Naive B cell (primary cell): ENCODE measurements around the gene ZNF462. TPM values are rescaled to one million over a fixed set of nuclear protein-coding genes. Genes with fewer than 3 reads are reported as not detected.

Source experiments
- ATAC-seq, 2 donors: fragments of 150-1000 bp; cut with Tn5 transposase; 2 replicates each; pipeline ENCODE4 v1.10.0; 2021; ENCODE audit warnings: low read depth in 2 of 2, mild to moderate bottlenecking in 2 of 2, moderate library complexity in 2 of 2
- DNase-seq: peaks from one replicate; pipeline ENCODE4 v3.0.0; 2022
- H3K27ac Mint-ChIP-seq, 6 donors: one replicate each; pipeline ENCODE4 v1.8.0; 2020 to 2022; ENCODE audit warnings: mild to moderate bottlenecking in 6 of 6, mixed read lengths in 6 of 6, moderate library complexity in 5 of 6, inconsistent platforms in 2 of 6
- H3K27me3 Mint-ChIP-seq, 3 donors: one replicate each; pipeline ENCODE4 v1.8.0; 2021 to 2022; ENCODE audit warnings: mixed read lengths in 3 of 3, mild to moderate bottlenecking in 1 of 3
- H3K36me3 Mint-ChIP-seq, 2 donors: one replicate each; pipeline ENCODE4 v1.8.0; 2020 to 2022; ENCODE audit warnings: mixed read lengths in 2 of 2, inconsistent platforms in 1 of 2, mild to moderate bottlenecking in 1 of 2
- H3K4me1 Mint-ChIP-seq, 3 donors: one replicate each; pipeline ENCODE4 v1.8.0; 2020 to 2022; ENCODE audit warnings: mixed read lengths in 3 of 3, inconsistent platforms in 1 of 3, mild to moderate bottlenecking in 1 of 3, moderate library complexity in 1 of 3
- H3K4me3 Mint-ChIP-seq, 8 donors: one replicate each; pipeline ENCODE4 v1.8.0; 2020 to 2022; ENCODE audit warnings: mild to moderate bottlenecking in 8 of 8, mixed read lengths in 8 of 8, moderate library complexity in 8 of 8, inconsistent platforms in 2 of 8
- H3K9me3 Mint-ChIP-seq, 7 donors: one replicate each; pipeline ENCODE4 v1.8.0; 2020 to 2022; ENCODE audit warnings: mixed read lengths in 7 of 7, mild to moderate bottlenecking in 5 of 7, inconsistent platforms in 2 of 7, moderate library complexity in 1 of 7
- polyA plus RNA-seq, 6 donors: library from polyadenylated mRNA; unstranded; fragments of 300-500 nt; fragmentation: Illumina TruSeq; gene quantifications; one replicate each; pipeline ENCODE4 v1.2.3, GENCODE V29; 2021; ENCODE audit warnings: low read depth in 6 of 6

Gene ZNF462
- polyA plus RNA-seq, 6 donors from 2014 or later: not detected

DNA sequence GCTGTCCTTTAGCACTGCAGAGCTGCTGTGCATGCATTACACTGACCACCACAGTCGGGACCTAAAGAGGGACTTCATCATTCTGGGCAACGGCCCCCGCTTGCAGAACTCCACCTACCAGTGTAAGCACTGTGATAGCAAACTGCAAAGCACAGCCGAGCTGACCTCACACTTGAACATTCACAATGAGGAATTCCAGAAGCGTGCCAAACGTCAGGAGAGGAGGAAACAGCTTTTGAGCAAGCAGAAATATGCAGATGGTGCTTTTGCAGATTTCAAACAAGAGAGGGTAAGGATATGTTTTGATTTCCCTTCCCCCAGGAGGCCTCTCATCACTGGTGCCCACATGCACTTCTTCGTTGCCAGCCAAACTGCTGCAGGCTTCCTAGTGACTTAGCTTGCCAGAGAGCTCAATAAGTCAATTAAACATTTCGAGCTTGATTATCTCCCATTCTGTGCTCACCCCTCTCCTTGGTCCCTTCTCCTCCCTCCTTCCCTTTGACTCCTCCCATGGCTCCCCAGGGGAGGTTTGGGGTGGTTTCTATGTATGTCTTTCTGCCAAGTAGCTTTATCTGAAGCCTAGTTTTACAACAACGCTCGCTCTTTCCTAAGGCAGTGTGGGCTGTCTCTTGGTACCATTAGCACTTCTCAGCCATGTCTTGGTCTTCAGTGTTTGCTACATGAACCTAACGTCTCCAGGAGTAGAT is 66.7 kb downstream of the ZNF462 start:
- H3K4me3 Mint-ChIP-seq: peak overlapping the region in 1 of 8 donors; percentile 17
- no peaks in the 10 kb centered on the region for H3K36me3 Mint-ChIP-seq
- H3K4me1 Mint-ChIP-seq: no peaks in the 10 kb centered on the region
- ATAC-seq (no peak), DNase-seq (no peak)
- H3K27ac Mint-ChIP-seq: no peak overlapping the region
- H3K9me3 Mint-ChIP-seq: peaks cover 0 to 9% (median 4%) of the 10 kb centered on the region in 7 donors
- H3K27me3 Mint-ChIP-seq: peaks cover 0 to 8% (median 0%) of the 10 kb centered on the region in 3 donors

DNA sequence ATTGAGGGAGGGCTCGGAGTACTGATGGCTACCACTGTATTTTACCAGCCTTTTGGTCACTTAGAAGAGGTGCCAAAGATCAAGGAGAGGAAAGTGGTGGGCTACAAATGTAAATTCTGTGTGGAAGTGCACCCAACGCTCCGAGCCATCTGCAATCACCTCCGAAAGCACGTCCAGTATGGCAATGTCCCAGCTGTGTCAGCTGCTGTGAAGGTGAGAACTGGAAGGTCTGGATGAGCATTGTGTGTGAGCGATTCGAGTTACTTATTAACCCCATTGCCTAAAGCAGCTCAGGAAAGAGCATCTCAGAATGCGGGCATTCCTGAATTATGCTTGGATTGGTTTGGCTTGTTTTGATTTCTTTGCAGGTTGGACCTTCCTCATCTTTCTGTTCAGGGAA is 67.5 kb downstream of the ZNF462 start:
- Mint-ChIP-seq H3K9me3 (peaks cover 0 to 9% (median 4%) of the 10 kb centered on the region in 7 donors), H3K4me3 (no peak overlapping the region), H3K36me3 (no peaks in the 10 kb centered on the region), H3K27ac (no peak overlapping the region), H3K4me1 (no peaks in the 10 kb centered on the region), H3K27me3 (peaks cover 0 to 8% (median 0%) of the 10 kb centered on the region in 3 donors)
- DNase-seq (no peak), ATAC-seq (no peak)

DNA sequence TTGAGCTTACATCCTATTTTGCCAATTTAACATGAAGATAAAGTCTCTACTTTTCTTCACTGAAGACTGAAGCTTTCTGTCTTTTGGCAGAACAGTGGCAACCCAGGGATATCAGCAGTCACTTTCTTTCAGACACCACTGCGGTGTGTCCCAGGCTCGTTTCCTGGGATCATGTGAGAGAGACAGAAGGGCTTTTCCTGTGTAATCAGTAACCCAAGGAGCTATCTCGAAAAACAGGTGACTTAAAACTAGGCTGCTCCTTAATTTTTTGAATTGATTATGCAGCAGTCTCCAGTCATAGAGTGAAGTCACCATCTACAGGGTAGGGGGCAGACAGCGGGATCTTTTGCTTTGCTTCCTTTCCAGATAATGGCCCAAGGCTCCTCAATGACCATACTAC is 68.5 kb downstream of the ZNF462 start:
- peaks cover 0 to 8% (median 0%) of the 10 kb centered on the region in 3 donors for H3K27me3 Mint-ChIP-seq
- no peak for ATAC-seq

DNA sequence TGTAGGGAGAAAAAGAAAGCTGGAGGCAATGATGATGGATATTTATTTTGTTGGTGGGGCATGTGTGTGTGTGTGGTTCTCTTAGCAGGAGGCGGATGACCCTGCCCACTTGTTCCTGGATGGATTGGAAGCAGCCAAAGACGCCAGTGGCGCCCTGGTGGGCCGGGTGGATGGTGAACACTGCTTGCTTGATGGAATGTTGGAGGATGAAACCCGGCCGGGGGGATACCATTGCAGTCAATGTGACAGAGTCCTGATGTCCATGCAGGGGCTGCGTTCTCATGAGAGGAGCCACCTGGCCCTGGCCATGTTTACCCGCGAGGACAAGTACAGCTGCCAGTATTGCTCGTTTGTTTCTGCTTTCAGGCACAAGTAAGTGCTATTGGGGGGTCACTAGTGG is 69.2 kb downstream of the ZNF462 start:
- no peak for DNase-seq

More for the DNA sequence above, 68.5 kb downstream of the ZNF462 start:
- no peaks in the 10 kb centered on the region for H3K4me1 Mint-ChIP-seq
- DNase-seq: no peak
- no peak overlapping the region for H3K27ac Mint-ChIP-seq
- H3K9me3 Mint-ChIP-seq: peaks cover 0 to 5% (median 2%) of the 10 kb centered on the region in 7 donors
- no peak overlapping the region for H3K4me3 Mint-ChIP-seq
- H3K36me3 Mint-ChIP-seq: no peaks in the 10 kb centered on the region

DNA sequence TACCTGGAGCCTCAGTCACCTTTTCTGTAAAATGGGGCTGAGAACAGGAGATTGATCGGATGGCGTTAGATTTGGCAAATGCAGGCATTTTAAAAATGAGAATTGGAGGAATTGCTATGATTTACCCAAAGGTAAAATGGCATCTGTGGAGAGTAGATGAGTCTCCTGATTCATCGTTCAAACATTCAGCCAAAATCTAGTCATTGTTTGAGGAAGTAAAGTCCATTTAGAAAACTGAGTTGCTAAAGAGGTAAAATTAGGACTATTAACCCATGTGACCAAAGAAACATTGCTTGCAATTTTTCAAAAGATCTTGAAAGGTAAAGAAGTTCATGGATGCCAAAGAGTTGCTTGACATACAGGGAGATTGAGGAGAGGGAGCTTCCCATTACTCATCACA is 69.7 kb downstream of the ZNF462 start:
- H3K36me3 Mint-ChIP-seq: no peaks in the 10 kb centered on the region
- H3K4me1 Mint-ChIP-seq: no peaks in the 10 kb centered on the region
- ATAC-seq: no peak
- H3K4me3 Mint-ChIP-seq: no peak overlapping the region
- H3K27ac Mint-ChIP-seq: no peak overlapping the region
- peaks cover 0 to 8% (median 0%) of the 10 kb centered on the region in 3 donors for H3K27me3 Mint-ChIP-seq
- no peak for DNase-seq
- peaks cover 0 to 5% (median 0%) of the 10 kb centered on the region in 7 donors for H3K9me3 Mint-ChIP-seq

More for the DNA sequence above, 69.2 kb downstream of the ZNF462 start:
- Mint-ChIP-seq H3K36me3 (no peaks in the 10 kb centered on the region), H3K27ac (peak overlapping the region in 1 of 6 donors; percentile 6), H3K9me3 (peaks cover 0 to 5% (median 0%) of the 10 kb centered on the region in 7 donors), H3K4me1 (no peaks in the 10 kb centered on the region), H3K4me3 (no peak overlapping the region), H3K27me3 (peaks cover 0 to 8% (median 0%) of the 10 kb centered on the region in 3 donors)
- ATAC-seq: no peak

DNA sequence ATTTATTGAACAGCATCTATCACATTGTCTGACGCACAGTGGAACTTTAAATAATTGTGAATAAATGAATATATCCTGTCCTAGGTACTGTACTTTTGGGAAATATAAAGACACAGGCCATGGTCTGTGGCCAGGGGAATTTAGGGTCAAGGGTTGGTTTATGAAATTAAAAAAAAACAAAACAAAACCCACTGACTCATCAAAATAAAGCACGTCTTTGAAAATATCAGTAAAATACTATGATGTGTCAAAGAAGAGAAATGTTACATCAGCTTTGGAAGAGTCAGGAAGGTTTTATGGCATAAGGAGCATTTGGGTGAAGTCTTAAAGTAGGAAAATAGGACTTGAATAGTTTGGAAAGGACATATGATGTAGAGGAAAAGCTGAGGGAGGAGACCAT is 70.5 kb downstream of the ZNF462 start:
- Mint-ChIP-seq H3K9me3 (peaks cover 0 to 5% (median 0%) of the 10 kb centered on the region in 7 donors), H3K4me3 (no peak overlapping the region), H3K4me1 (no peaks in the 10 kb centered on the region), H3K36me3 (no peaks in the 10 kb centered on the region), H3K27ac (no peak overlapping the region), H3K27me3 (peaks cover 0 to 8% (median 0%) of the 10 kb centered on the region in 3 donors)
- no peak for ATAC-seq
- no peak for DNase-seq

DNA sequence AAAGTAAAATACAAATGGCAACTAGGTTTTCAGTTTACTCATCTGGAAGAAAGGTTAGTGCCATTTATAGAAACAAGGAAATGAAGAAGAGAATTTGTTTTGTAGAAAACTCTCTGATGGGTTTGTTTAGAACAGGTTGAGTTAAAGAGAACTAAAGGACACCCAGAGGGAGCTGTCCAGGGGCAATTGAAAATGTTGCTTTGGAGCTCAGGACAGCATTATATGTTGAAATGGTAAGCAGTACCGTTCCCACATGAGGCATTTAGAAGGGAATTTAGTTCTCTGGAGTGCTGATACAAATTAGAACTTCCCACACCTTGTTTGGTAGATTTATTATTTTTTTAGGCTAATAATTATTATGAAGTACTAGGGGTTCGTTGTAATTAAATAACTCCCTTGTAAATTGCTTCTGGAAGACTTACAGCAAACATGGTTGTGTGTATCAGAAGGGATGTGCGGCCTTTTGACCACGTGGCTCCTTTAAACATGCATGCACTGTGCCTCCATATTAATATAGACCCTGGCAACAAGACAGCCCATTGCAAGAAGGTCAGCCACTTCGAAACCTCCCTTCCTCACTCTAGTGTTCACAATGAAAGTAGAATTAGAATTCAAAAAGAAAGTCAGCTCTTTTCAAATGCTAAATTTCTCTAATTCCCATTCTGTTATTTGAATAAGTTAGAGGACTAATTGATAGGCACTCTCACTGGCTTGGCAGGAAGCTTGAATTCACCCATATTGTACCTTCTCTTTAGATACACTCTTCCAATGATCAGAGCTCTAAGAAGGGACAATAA is 71.7 kb downstream of the ZNF462 start:
- no peak overlapping the region for H3K27ac Mint-ChIP-seq
- no peak overlapping the region for H3K4me3 Mint-ChIP-seq
- peaks cover 0 to 5% (median 0%) of the 10 kb centered on the region in 7 donors for H3K9me3 Mint-ChIP-seq
- H3K36me3 Mint-ChIP-seq: no peaks in the 10 kb centered on the region
- DNase-seq (no peak), ATAC-seq (no peak)
- peaks cover 0 to 8% (median 0%) of the 10 kb centered on the region in 3 donors for H3K27me3 Mint-ChIP-seq
- no peaks in the 10 kb centered on the region for H3K4me1 Mint-ChIP-seq

DNA sequence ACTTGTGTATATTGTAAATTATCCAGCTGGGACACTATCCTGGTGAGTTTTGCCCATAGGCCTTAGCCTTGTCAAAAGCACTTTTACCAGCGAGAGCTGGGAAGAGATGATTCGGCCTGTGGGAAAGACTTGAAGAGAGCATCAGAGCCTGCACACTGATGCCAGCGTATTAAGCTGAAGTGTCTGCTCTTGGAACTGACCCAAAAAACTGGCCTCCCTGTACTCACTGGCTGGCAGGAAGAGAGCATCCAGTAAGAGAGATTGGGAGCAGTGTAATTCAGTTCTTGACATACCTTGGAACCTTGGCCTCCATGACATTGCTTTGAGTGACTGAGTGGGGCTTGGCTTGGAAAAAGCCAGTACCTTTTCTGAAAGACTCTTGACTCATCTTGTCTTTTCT is 73.7 kb downstream of the ZNF462 start:
- no peak overlapping the region for H3K27ac Mint-ChIP-seq
- no peak overlapping the region for H3K4me3 Mint-ChIP-seq
- ATAC-seq (no peak), DNase-seq (no peak)
- no peaks in the 10 kb centered on the region for H3K36me3 Mint-ChIP-seq
- H3K4me1 Mint-ChIP-seq: no peaks in the 10 kb centered on the region
- peaks cover 0 to 7% (median 0%) of the 10 kb centered on the region in 3 donors for H3K27me3 Mint-ChIP-seq
- peaks cover 0 to 5% (median 0%) of the 10 kb centered on the region in 7 donors for H3K9me3 Mint-ChIP-seq

DNA sequence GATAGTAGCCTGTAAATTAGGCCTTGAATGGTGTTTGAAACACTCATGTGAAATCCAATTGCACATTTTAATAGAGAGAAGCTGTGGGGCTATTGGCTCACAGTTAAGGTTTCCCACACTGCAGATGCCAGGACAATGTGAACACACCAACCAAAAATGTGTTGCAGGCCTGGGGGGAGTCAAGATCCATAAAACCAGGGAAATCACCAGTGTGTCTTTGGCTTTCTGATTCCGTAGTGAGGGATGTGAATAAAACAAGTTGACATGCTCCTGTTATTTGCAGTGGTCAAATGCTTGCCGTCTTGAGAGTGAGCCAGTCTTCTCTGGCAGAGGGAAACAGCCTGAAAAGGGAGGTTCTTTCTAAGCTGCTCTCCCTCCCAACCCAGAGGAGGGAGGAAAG is 79.0 kb downstream of the ZNF462 start:
- DNase-seq (no peak), ATAC-seq (no peak)
- Mint-ChIP-seq H3K9me3 (no peaks in the 10 kb centered on the region), H3K4me1 (no peaks in the 10 kb centered on the region), H3K27me3 (no peaks in the 10 kb centered on the region), H3K4me3 (no peak overlapping the region), H3K27ac (peak overlapping the region in 1 of 6 donors; percentile 3), H3K36me3 (no peaks in the 10 kb centered on the region)

DNA sequence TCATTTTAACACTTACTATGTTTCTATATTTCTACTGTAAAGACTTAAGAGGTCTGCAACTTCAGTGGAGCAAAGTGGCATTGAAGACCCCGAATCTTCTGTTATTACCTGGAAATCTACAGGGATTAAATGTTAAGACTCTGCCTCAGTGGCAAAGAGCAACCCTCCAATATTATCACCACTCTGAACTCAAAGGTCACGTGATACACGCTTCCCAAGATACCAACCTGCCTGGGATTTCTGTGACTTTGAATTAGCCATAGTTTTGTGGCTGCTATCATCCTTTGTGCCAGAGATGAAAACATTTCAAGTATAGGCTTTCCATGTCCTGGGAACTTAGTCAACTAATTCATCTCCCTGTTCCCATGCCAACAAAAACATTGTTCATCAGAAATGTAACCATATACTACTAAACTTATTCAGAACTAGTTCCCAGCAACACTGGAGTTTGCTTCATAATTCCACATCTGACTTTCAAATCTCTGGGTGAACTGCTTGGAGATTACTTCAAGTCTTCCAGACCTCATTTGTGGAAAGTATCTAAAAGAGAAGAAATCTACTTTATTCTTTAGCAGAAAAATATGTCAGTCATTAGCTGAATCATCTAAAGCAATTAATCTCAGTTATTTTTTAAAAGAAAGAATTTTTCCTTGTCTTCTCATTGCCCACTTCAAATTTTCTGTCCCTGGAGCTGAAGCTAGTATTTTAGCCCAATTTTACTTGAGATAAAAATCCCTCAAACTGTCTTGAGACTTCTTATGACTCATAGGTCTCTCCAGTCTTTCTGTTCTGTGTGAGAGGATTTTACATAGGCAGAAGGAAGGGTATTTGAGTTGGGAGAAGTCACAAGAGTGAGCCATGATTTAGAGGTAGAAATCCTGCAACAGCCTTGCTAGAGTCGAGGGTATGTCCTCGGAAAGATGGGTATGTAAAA is 83.0 kb downstream of the ZNF462 start:
- Mint-ChIP-seq H3K36me3 (no peaks in the 10 kb centered on the region), H3K27ac (no peak overlapping the region), H3K4me3 (no peak overlapping the region), H3K9me3 (peaks cover 0 to 2% (median 0%) of the 10 kb centered on the region in 7 donors), H3K4me1 (no peaks in the 10 kb centered on the region), H3K27me3 (no peaks in the 10 kb centered on the region)
- ATAC-seq: no peak
- DNase-seq: no peak

DNA sequence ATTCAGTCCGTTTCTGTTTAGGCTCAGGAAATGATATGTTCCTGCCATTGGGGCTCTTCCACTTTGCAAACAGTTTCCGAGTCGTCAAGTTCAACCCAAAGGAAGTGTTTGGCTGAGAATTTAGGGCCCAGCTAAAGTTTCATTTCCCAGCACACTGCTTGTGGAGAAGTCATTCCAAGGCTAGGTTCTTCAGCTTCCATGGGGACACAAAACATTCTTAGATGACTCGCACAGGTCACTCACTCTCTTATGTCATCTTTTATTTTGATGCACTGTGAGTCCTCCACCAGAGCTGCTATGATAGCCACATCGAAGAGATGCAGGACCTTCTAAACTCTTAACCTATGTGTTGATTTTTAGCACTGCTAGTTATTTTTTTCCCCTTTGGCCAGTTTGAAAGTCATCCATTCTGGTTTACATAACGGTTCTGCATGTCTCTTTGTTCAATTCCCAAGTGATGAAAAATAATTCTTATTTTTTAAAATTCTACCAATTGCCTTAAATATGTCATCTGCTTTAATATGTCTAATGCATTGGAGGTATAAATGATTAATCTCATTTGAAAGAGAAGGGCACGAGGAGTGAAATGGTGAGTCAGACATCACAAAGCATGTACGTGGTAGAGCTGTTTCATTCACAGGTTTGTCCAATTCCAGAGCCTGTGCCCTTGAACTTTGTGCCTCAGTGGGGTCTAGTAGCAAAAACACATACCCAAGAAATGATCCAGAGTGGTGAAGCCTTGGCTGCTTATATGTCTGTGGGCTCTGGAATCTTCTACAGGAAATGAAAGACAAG is 84.3 kb downstream of the ZNF462 start:
- Mint-ChIP-seq H3K27me3 (no peaks in the 10 kb centered on the region), H3K9me3 (peaks cover 0 to 2% (median 0%) of the 10 kb centered on the region in 7 donors), H3K27ac (no peak overlapping the region), H3K4me1 (no peaks in the 10 kb centered on the region), H3K36me3 (no peaks in the 10 kb centered on the region), H3K4me3 (no peak overlapping the region)
- no peak for DNase-seq
- ATAC-seq: no peak

DNA sequence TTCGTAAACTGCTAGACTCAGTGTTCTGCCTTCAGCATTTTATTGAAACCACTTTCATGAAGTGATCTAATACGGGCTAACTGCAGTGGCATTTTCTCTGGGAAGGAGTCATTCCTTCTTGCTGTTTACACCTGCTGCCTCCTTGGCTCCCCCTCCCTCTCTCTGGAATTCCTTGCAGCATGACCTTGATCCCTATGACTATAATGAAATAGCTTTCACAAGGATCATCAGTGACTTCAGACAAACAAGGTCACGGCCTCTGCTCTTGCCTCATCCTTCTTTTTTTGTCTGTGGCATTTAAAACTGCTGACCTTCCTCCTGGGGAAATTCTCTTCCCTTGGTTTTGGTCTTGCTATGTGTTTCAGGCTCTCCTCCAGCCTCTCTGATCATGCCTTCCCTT is 90.2 kb downstream of the ZNF462 start:
- H3K4me1 Mint-ChIP-seq: no peaks in the 10 kb centered on the region
- no peak overlapping the region for H3K4me3 Mint-ChIP-seq
- ATAC-seq (no peak), DNase-seq (no peak)
- H3K36me3 Mint-ChIP-seq: no peaks in the 10 kb centered on the region
- no peak overlapping the region for H3K27ac Mint-ChIP-seq
- peaks cover 0 to 9% (median 4%) of the 10 kb centered on the region in 3 donors for H3K27me3 Mint-ChIP-seq
- H3K9me3 Mint-ChIP-seq: peaks cover 0 to 8% (median 0%) of the 10 kb centered on the region in 7 donors
